Epithelial cell of proximal tubule (primary cell): ENCODE data around the gene ADAM30. TPM values are rescaled to one million over a fixed set of nuclear protein-coding genes. Genes with fewer than 3 reads are reported as not detected.

Experiments used
- DNase-seq: peaks from one replicate; pipeline ENCODE4 v3.0.0-alpha.2; 2011; ENCODE audit warnings: low read depth
- H3K4me3 ChIP-seq: 2 replicates; pipeline ENCODE4 v1.5.1; 2011; ENCODE audit warnings: low read depth, mild to moderate bottlenecking, low read length
- CTCF ChIP-seq: conservative IDR thresholded peaks from 2 replicates; pipeline ENCODE4 v1.5.1; 2012; ENCODE audit warnings: low read depth, mild to moderate bottlenecking, low read length
- total RNA-seq: library from RNA; depleted of rRNA; stranded (reverse); fragments of >200 nt; gene quantifications from 2 replicates; pipeline ENCODE4 v1.2.3, GENCODE V29; 2015

ADAM30 gene
- total RNA-seq, 1 donor from 2014 or later: not detected

- DNase-seq: no peak
- TF ChIP-seq CTCF: no peak
- no peak overlapping the region for H3K4me3 ChIP-seq
These were observed 37.1 kb upstream of the ADAM30 start for GRCh38 chr1:119933397-119933796.

- no peak for DNase-seq
These were observed 33.5 kb upstream of the ADAM30 start for GRCh38 chr1:119929643-119930315.

GRCh38 chr1:119926553-119926952 is 30.2 kb upstream of the ADAM30 start:
- no peak for DNase-seq
- no peak overlapping the region for H3K4me3 ChIP-seq
- no peak for TF ChIP-seq CTCF

More at GRCh38 chr1:119929643-119930315, 33.5 kb upstream of the ADAM30 start:
- TF ChIP-seq CTCF: no peak
- no peak overlapping the region for H3K4me3 ChIP-seq

GRCh38 chr1:119924948-119925898 is 28.9 kb upstream of the ADAM30 start:
- DNase-seq: no peak
- no peak overlapping the region for H3K4me3 ChIP-seq
- no peak for TF ChIP-seq CTCF

- DNase-seq: no peak
- no peak overlapping the region for H3K4me3 ChIP-seq
- no peak for TF ChIP-seq CTCF
These were observed 24.0 kb upstream of the ADAM30 start for GRCh38 chr1:119920104-119920968.

- TF ChIP-seq CTCF: no peak
- H3K4me3 ChIP-seq: no peak overlapping the region
- no peak for DNase-seq
These were observed 22.9 kb upstream of the ADAM30 start for GRCh38 chr1:119919241-119919640.
